Measurements from ENCODE around the gene RPS6KA1. TPM values are rescaled to one million over a fixed set of nuclear protein-coding genes. Genes with fewer than 3 reads are reported as not detected.

Gene RPS6KA1
- total and polyA plus RNA-seq, 2 of the 8 experiments (the other 6 are each of a cell fraction or from before 2014, with no cell fraction given), result 44.3 to 55.0 TPM

DNA sequence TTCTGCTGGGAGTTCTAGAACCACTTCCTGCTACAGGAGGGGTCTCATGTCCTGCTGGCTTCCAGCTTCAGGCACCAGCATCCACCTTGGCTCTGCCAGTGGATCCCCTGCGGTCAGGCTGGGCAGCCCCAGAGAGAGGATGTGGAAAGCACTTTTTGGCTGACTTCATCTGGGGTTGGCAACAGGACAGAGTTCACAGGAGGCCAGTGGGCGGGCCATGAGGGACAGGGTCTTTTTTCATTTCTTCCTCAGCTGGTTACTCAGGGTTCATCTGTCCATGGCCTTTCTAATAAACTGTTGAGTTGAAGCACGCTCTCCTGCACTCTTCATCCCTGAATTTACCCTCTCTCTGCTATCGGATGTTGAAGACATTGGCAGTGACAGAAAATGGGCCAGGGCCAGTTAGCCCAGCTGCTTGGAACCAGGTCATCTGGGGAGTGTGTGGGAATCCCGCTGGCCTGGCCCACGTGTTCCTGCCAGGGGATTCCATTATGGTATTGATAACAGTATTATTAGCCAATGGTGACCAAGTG is 45.2 kb downstream of the RPS6KA1 start (continued):
- TF ChIP-seq NANOG (IDR thresholded peaks at IDR 0.05; ENCODE audit: insufficient read depth, low read depth, low read length, poor library complexity, severe bottlenecking) (no peak), EP300 (IDR thresholded peaks at IDR 0.05; ENCODE audit: borderline replicate concordance in 1 of 2, low read depth in 2 of 2, low read length in 2 of 2) (no peak), SIX5 (IDR thresholded peaks at IDR 0.05; ENCODE audit: low read depth, low read length) (no peak), MAFK (IDR thresholded peaks at IDR 0.05; ENCODE audit: low read depth, low read length) (no peak), SAP30 (IDR thresholded peaks at IDR 0.05; ENCODE audit: insufficient read depth, insufficient replicate concordance, low read length) (no peak), CTBP2 (IDR thresholded peaks at IDR 0.05; ENCODE audit: borderline replicate concordance, insufficient read depth, insufficient read length, low read length) (no peak), PHF8 (conservative IDR thresholded peaks at IDR 0.05; ENCODE audit: low read depth, low read length) (no peak)
- TF ChIP-seq, protein P1, sequence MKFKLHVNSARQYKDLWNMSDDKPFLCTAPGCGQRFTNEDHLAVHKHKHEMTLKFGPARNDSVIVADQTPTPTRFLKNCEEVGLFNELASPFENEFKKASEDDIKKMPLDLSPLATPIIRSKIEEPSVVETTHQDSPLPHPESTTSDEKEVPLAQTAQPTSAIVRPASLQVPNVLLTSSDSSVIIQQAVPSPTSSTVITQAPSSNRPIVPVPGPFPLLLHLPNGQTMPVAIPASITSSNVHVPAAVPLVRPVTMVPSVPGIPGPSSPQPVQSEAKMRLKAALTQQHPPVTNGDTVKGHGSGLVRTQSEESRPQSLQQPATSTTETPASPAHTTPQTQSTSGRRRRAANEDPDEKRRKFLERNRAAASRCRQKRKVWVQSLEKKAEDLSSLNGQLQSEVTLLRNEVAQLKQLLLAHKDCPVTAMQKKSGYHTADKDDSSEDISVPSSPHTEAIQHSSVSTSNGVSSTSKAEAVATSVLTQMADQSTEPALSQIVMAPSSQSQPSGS (IDR thresholded peaks at IDR 0.05; ENCODE audit: low read length), result no peak
- TF ChIP-seq, protein P2, sequence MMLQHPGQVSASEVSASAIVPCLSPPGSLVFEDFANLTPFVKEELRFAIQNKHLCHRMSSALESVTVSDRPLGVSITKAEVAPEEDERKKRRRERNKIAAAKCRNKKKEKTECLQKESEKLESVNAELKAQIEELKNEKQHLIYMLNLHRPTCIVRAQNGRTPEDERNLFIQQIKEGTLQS (IDR thresholded peaks at IDR 0.05; ENCODE audit: insufficient read depth, low read depth, low read length), result no peak

All from H1 (cell line).